Gastrocnemius medialis (tissue), 4 donors: ENCODE data around the gene ESR1.

Experiments
- POLR2A ChIP-seq, 2 donors: fragments of 450-650 bp; IDR thresholded peaks; one replicate each; pipeline ENCODE4 v1.6.1; 2017; ENCODE audit warnings: antibody characterized with exemption in 2 of 2, mild to moderate bottlenecking in 2 of 2, moderate library complexity in 2 of 2
- TF ChIP-seq, protein P1 (sequence below), 5 experiments: fragments of 450-650 bp in 3 of 5; fragments of 200-600 bp in 2 of 5; sonication (generic) in 2 of 5; IDR thresholded peaks in 4 of 5; conservative IDR thresholded peaks in 1 of 5; 1 replicate in 4 of 5; 2 replicates in 1 of 5; pipeline ENCODE4 v1.5.1; 2016 to 2019; ENCODE audit warnings: antibody characterized with exemption in 5 of 5, mild to moderate bottlenecking in 3 of 5, moderate library complexity in 3 of 5

DNA sequence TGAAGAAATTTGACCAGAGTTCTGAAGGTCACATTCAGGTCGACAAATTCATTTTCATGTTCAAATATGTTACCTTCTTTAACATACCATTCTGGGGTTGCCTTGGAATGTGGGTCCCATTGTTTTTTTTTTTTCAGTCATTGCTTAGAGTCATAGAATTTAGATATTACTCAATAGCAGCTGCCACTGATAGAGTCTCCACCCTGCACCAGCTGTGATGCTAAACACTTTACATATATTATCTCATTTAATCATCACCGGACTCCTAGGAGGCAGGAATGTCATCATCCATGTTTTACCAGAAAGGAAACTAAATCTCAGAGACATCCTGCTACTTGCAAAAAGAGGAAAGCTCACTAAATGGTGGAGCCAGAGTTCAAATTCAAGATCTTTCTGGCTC lies 204.7 kb downstream of the ESR1 start:
- TF ChIP-seq, protein P1, sequence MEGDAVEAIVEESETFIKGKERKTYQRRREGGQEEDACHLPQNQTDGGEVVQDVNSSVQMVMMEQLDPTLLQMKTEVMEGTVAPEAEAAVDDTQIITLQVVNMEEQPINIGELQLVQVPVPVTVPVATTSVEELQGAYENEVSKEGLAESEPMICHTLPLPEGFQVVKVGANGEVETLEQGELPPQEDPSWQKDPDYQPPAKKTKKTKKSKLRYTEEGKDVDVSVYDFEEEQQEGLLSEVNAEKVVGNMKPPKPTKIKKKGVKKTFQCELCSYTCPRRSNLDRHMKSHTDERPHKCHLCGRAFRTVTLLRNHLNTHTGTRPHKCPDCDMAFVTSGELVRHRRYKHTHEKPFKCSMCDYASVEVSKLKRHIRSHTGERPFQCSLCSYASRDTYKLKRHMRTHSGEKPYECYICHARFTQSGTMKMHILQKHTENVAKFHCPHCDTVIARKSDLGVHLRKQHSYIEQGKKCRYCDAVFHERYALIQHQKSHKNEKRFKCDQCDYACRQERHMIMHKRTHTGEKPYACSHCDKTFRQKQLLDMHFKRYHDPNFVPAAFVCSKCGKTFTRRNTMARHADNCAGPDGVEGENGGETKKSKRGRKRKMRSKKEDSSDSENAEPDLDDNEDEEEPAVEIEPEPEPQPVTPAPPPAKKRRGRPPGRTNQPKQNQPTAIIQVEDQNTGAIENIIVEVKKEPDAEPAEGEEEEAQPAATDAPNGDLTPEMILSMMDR (IDR thresholded peaks at IDR 0.05 in 4 of 5, conservative IDR thresholded peaks at IDR 0.05 in 1 of 5): no peak
- TF ChIP-seq POLR2A (IDR thresholded peaks at IDR 0.05): no peak
